ENCODE results near the gene GRK6. TPM values are rescaled to one million over a fixed set of nuclear protein-coding genes. Genes with fewer than 3 reads are reported as not detected.

Gene GRK6
- polyA plus RNA-seq, 1 experiment, result 37.7 TPM

DNA sequence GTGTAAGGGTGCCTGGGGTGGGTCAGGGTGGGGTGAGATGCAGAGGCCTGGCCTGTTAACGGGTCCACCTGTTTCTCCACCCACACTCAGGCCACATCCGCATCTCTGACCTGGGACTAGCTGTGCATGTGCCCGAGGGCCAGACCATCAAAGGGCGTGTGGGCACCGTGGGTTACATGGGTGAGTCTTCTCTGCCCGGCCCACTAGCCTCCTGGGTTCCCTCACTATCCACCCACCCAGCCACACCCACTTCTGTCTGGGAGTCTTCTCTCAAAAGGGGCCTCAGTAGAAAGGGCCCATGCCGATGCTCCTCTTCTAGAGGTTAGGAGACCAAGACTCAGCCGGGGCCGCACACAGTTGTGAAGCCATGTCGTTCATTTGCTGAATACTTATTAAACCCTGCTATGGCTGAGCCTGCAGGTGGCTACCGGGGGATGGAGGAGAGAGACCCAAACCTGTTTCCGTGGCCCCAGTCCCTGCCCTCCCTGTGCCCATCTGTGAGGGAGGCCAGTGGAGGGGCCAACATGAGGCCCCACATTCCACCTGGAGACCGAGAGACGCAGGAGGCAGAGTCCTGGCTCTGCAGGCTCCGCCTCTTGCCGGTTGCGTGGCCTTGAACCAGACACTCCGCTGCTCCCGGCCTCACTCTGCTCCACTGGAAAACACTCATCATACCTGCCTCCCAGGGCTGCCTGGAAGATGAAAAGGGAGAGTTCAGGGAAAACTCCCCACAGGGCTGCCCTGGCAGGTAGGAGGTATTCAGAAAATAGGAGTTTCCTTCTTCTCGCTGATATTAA, 8.7 kb downstream of the GRK6 start:
- peaks cover 34% of the 10 kb centered on the region for H3K36me3 ChIP-seq (ENCODE audit: control insufficient read depth, insufficient read depth, low read length)
- TF ChIP-seq, protein P1, sequence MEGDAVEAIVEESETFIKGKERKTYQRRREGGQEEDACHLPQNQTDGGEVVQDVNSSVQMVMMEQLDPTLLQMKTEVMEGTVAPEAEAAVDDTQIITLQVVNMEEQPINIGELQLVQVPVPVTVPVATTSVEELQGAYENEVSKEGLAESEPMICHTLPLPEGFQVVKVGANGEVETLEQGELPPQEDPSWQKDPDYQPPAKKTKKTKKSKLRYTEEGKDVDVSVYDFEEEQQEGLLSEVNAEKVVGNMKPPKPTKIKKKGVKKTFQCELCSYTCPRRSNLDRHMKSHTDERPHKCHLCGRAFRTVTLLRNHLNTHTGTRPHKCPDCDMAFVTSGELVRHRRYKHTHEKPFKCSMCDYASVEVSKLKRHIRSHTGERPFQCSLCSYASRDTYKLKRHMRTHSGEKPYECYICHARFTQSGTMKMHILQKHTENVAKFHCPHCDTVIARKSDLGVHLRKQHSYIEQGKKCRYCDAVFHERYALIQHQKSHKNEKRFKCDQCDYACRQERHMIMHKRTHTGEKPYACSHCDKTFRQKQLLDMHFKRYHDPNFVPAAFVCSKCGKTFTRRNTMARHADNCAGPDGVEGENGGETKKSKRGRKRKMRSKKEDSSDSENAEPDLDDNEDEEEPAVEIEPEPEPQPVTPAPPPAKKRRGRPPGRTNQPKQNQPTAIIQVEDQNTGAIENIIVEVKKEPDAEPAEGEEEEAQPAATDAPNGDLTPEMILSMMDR (IDR thresholded peaks at IDR 0.05; ENCODE audit: insufficient read depth, low read depth, low read length), result no peak
- no peak for DNase-seq (ENCODE audit: low read depth)
- H3K4me3 ChIP-seq (ENCODE audit: low read depth, low read length), result no peak overlapping the region
- POLR2A ChIA-PET, result no interaction called here
- CTCF ChIA-PET, result interaction anchor here (1.1 to 1.7 kb wide), 3 partner anchors 8 to 44 kb away, joined by 3 to 4 read pairs (median 4); no protein-coding TSS in a partner anchor
- no peaks in the 10 kb centered on the region for H3K27me3 ChIP-seq (ENCODE audit: control insufficient read depth, insufficient read depth, low read length)

DNA sequence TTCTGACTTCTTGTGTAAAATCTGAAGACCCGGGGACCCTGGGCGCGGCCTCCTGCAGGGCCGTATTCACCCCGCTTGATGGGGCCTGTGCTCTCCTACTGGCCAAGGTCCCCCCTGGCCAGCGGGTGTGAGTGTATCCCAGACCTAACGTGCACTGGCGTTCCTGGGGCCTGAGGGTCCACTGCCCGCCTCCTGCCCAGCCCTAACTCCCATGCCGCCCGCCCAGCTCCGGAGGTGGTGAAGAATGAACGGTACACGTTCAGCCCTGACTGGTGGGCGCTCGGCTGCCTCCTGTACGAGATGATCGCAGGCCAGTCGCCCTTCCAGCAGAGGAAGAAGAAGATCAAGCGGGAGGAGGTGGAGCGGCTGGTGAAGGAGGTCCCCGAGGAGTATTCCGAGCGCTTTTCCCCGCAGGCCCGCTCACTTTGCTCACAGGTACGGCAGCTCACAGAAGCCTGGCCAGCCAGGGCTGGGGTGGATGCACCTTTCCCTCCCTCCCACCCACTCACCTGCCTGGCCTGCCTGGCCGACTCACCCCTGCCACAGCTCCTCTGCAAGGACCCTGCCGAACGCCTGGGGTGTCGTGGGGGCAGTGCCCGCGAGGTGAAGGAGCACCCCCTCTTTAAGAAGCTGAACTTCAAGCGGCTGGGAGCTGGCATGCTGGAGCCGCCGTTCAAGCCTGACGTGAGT, 9.5 kb downstream of the GRK6 start:
- CTCF ChIA-PET, result interaction anchor here (0.6 kb wide), 1 partner anchor 122 kb away, joined by 3 read pairs; no protein-coding TSS in a partner anchor
- no peaks in the 10 kb centered on the region for H3K27me3 ChIP-seq (ENCODE audit: control insufficient read depth, insufficient read depth, low read length)
- POLR2A ChIA-PET, result no interaction called here
- H3K36me3 ChIP-seq (ENCODE audit: control insufficient read depth, insufficient read depth, low read length), result peaks cover 35% of the 10 kb centered on the region
- DNase-seq (ENCODE audit: low read depth), result no peak
- TF ChIP-seq, protein P1 (IDR thresholded peaks at IDR 0.05; ENCODE audit: insufficient read depth, low read depth, low read length), result no peak
- no peak overlapping the region for H3K4me3 ChIP-seq (ENCODE audit: low read depth, low read length)

DNA sequence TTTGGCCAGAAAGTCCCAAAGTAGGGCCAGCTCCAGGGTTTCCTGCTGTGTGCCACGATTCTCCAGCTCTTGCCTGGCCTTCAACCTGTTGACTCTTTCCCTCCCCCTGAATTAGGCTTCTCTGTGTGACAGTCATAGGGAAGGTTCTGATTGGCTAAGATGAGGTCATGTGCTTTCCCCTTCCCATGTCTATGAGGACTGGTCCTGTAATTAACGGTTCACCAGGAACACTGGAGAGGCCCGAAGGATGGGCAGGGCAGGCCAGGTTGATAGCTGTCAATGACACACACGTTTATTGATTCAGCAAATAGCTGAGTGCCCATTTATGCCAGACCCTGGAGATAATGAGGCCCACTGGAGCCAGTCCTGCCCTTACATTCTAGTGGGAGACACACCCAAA, 11.1 kb downstream of the GRK6 start:
- ChIA-PET POLR2A (interaction anchor here (0.5 kb wide), 1 partner anchor 59 kb away, joined by 3 read pairs; no protein-coding TSS in a partner anchor), CTCF (interaction anchor here (1.0 to 3.1 kb wide), 4 partner anchors 10 to 34 kb away, joined by 3 to 15 read pairs (median 4); no protein-coding TSS in a partner anchor)
- Histone ChIP-seq H3K27me3 (ENCODE audit: control insufficient read depth, insufficient read depth, low read length) (no peaks in the 10 kb centered on the region), H3K36me3 (ENCODE audit: control insufficient read depth, insufficient read depth, low read length) (peaks cover 30% of the 10 kb centered on the region), H3K4me3 (ENCODE audit: low read depth, low read length) (no peak overlapping the region)
- DNase-seq (ENCODE audit: low read depth), result no peak
- TF ChIP-seq, protein P1 (IDR thresholded peaks at IDR 0.05; ENCODE audit: insufficient read depth, low read depth, low read length), result no peak

DNA sequence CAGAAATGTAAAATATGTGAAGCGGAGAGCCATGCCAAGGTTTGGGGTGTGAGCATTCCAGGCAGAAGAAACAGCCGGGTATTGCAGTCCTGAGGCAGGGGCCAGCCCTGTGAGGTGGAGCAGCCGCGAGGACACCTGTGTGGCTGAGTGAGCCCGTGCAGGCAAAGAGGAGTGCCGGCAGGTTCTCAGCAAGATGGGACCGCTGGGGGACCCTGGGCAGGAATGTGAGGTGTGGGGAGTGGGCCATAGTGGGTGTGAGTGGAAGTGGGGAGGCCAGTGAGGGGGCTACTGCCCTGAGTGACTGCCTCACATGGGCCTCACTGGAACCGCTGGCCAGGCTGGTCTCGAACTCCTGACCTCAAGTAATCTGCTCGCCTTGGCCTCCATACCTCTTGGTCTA, 12.0 kb downstream of the GRK6 start:
- no peaks in the 10 kb centered on the region for H3K27me3 ChIP-seq (ENCODE audit: control insufficient read depth, insufficient read depth, low read length)
- TF ChIP-seq, protein P1 (IDR thresholded peaks at IDR 0.05; ENCODE audit: insufficient read depth, low read depth, low read length), result no peak
- ChIA-PET POLR2A (no interaction called here), CTCF (interaction anchor here (3.1 kb wide), 1 partner anchor 34 kb away, joined by 15 read pairs; no protein-coding TSS in a partner anchor)
- no peak for DNase-seq (ENCODE audit: low read depth)
- H3K36me3 ChIP-seq (ENCODE audit: control insufficient read depth, insufficient read depth, low read length), result peaks cover 21% of the 10 kb centered on the region
- no peak overlapping the region for H3K4me3 ChIP-seq (ENCODE audit: low read depth, low read length)

DNA sequence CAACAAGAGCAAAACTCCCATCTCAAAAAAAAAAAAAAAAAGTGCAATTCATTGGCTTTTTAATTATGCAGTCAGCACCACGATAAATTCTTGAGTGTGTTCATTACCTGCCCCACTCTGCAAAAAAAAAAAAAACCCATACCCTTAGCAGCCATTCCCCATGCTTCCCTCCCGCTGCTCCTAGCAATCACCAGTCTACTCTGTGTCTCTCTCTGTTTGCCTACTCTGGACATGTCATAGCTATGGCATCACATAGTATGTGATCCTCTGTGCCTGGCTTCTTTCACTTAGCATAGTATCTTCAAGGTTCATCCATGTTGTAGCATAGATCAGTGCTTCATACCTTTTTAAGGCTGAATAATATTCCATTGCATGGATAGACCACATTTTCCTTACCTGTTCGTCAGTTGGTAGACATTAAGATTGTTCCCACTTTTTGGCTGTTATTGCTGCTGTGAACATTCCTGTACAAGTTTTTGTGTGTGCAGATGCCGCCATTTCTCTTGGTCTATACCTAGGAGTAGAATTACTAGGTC, 13.1 kb downstream of the GRK6 start:
- TF ChIP-seq, protein P1 (IDR thresholded peaks at IDR 0.05; ENCODE audit: insufficient read depth, low read depth, low read length), result no peak
- H3K36me3 ChIP-seq (ENCODE audit: control insufficient read depth, insufficient read depth, low read length), result peaks cover 15% of the 10 kb centered on the region
- H3K4me3 ChIP-seq (ENCODE audit: low read depth, low read length), result no peak overlapping the region
- no peaks in the 10 kb centered on the region for H3K27me3 ChIP-seq (ENCODE audit: control insufficient read depth, insufficient read depth, low read length)
- POLR2A ChIA-PET, result no interaction called here
- DNase-seq (ENCODE audit: low read depth), result no peak
- CTCF ChIA-PET, result interaction anchor here (1.1 to 17.3 kb wide), 3 partner anchors 16 to 49 kb away, joined by 5 to 217 read pairs (median 15); no protein-coding TSS in a partner anchor

Data from BJ (cell line).